ENCODE results near the gene BAK1. TPM values are rescaled to one million over a fixed set of nuclear protein-coding genes. Genes with fewer than 3 reads are reported as not detected.
A peak's percentile ranks its signal among the peaks of the same experiment; 100 is the strongest.

Gene BAK1
- total RNA-seq, 1 donor from 2014 or later = 11.5 TPM

DNA sequence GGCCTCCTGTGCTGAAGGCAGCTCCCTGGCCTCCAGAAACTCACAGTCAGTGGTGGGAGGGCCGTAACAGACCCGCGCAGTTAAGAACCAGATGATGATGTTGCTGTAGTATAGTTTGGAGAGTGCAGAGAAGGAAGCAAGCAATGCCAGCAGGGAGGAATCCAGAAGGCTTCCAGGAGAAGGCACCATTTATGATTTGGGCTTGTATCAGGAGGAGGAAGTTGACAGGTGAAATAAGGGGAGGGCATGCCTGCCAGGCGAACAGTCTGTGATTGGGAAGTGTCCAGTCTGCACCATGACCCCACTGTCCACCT is 13.3 kb upstream of the BAK1 start:
- Mint-ChIP-seq H3K27ac (ENCODE audit: unreplicated experiment) (no peak overlapping the region), H3K27me3 (ENCODE audit: unreplicated experiment) (peaks cover 5% of the 10 kb centered on the region), H3K36me3 (ENCODE audit: unreplicated experiment) (no peaks in the 10 kb centered on the region), H3K4me1 (ENCODE audit: low read depth, unreplicated experiment) (peaks cover 9% of the 10 kb centered on the region), H3K4me3 (ENCODE audit: unreplicated experiment) (peak overlapping the region; percentile 75), H3K9me3 (ENCODE audit: unreplicated experiment) (peaks cover 3% of the 10 kb centered on the region)
- TF ChIP-seq, protein P1, sequence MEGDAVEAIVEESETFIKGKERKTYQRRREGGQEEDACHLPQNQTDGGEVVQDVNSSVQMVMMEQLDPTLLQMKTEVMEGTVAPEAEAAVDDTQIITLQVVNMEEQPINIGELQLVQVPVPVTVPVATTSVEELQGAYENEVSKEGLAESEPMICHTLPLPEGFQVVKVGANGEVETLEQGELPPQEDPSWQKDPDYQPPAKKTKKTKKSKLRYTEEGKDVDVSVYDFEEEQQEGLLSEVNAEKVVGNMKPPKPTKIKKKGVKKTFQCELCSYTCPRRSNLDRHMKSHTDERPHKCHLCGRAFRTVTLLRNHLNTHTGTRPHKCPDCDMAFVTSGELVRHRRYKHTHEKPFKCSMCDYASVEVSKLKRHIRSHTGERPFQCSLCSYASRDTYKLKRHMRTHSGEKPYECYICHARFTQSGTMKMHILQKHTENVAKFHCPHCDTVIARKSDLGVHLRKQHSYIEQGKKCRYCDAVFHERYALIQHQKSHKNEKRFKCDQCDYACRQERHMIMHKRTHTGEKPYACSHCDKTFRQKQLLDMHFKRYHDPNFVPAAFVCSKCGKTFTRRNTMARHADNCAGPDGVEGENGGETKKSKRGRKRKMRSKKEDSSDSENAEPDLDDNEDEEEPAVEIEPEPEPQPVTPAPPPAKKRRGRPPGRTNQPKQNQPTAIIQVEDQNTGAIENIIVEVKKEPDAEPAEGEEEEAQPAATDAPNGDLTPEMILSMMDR (IDR thresholded peaks at IDR 0.05; ENCODE audit: partially characterized antibody, unreplicated experiment) = no peak
- no peak for DNase-seq

DNA sequence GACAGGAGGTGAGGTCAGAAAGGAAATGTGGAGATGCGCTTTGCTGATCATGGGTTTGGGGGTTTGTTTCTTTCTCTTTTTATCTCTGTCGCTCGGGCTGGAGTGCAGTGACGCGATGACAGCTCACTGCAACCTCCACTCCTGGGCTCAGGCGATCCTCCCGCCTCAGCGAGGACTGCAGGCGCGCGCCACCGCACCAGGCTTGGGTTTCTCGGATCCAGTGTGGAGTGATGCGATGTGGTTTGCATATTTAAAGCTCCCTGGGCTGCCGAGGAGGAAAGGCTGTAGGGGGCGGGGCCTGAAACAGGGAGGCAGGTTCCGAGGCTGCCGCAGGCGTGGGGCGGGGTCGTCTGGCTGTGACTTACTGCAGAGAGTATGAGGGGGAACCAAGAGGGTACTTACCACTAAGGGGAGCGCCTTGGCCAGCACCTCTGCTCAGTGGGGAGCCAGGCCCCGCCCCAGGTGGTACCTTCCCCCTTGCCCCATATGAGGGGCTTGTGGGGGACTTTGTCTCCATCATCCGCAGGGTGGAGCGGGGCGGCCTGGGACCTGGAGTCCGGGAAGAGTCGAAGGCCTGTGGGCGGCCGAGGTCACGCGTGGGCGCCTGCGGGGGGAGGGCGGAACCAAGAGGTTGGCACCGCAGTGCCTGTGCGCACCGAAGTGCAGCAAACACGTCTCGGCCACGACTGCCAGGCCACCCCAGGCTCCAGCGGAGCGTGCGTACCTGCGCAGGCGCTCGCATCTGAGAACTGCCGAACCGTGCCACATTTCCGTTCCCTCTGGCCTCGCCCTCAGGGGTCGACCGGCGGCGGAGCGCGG is 12.7 kb upstream of the BAK1 start:
- H3K4me3 Mint-ChIP-seq (ENCODE audit: unreplicated experiment) = peak overlapping the region; percentile 75

DNA sequence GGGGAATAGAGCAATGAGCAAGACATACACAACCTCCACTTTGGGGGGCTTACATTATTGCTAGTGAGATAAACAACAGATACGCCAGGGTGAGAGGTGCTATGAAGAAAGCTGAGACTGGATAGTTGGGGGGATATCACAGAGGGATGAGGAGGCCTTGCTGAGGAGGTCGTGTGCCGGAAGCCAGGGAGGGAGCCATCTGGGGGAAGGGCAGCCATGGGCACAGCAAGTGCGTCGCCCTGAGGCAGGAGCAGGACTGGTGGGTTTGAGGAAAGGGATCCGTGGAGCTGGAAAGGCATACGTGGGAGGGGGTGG is 12.2 kb upstream of the BAK1 start:
- TF ChIP-seq, protein P1 (IDR thresholded peaks at IDR 0.05; ENCODE audit: partially characterized antibody, unreplicated experiment) = no peak
- Mint-ChIP-seq H3K4me1 (ENCODE audit: low read depth, unreplicated experiment) (peaks cover 9% of the 10 kb centered on the region), H3K36me3 (ENCODE audit: unreplicated experiment) (no peaks in the 10 kb centered on the region), H3K27me3 (ENCODE audit: unreplicated experiment) (peaks cover 5% of the 10 kb centered on the region), H3K4me3 (ENCODE audit: unreplicated experiment) (no peak overlapping the region), H3K9me3 (ENCODE audit: unreplicated experiment) (peaks cover 3% of the 10 kb centered on the region), H3K27ac (ENCODE audit: unreplicated experiment) (no peak overlapping the region)
- DNase-seq = no peak

More for the DNA sequence above, 12.7 kb upstream of the BAK1 start:
- no peak overlapping the region for H3K27ac Mint-ChIP-seq (ENCODE audit: unreplicated experiment)
- H3K9me3 Mint-ChIP-seq (ENCODE audit: unreplicated experiment) = peaks cover 3% of the 10 kb centered on the region
- TF ChIP-seq, protein P1 (IDR thresholded peaks at IDR 0.05; ENCODE audit: partially characterized antibody, unreplicated experiment) = no peak
- peaks cover 9% of the 10 kb centered on the region for H3K4me1 Mint-ChIP-seq (ENCODE audit: low read depth, unreplicated experiment)
- no peaks in the 10 kb centered on the region for H3K36me3 Mint-ChIP-seq (ENCODE audit: unreplicated experiment)
- peak; percentile 70 for DNase-seq
- H3K27me3 Mint-ChIP-seq (ENCODE audit: unreplicated experiment) = peaks cover 5% of the 10 kb centered on the region

DNA sequence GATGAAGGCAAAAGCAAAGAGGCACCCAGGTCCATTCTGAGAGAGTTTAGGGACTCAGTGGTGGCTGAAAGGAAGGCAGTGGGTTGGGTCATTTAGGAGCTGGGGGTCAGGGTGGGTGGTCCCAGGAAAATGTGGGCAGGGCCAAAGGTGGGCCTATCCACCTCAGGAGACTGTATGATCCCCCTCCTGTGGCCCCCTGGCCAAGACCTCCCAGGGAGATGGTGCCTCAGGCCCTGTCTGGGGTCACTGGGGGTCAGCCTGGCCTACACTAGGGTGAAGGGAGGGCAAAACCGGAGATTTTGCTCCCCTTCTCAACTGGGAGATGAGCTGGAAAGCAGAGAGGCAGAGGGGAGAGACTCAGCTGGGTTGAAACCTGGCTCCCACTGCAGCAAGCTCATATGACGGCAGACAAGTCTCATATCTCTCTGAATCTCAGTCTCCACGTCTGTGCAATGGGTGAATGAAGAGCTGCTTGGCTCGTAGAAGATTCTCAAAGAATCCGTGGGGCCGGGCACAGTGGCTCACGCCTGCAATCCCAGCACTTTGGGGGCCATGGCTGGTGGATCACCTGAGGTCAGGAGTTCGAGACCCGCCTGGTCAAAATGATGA is 11.5 kb upstream of the BAK1 start:
- TF ChIP-seq, protein P1 (IDR thresholded peaks at IDR 0.05; ENCODE audit: partially characterized antibody, unreplicated experiment) = no peak
- Mint-ChIP-seq H3K27ac (ENCODE audit: unreplicated experiment) (no peak overlapping the region), H3K4me1 (ENCODE audit: low read depth, unreplicated experiment) (peaks cover 9% of the 10 kb centered on the region), H3K4me3 (ENCODE audit: unreplicated experiment) (no peak overlapping the region), H3K27me3 (ENCODE audit: unreplicated experiment) (peaks cover 5% of the 10 kb centered on the region), H3K9me3 (ENCODE audit: unreplicated experiment) (peaks cover 3% of the 10 kb centered on the region), H3K36me3 (ENCODE audit: unreplicated experiment) (no peaks in the 10 kb centered on the region)
- DNase-seq = no peak

DNA sequence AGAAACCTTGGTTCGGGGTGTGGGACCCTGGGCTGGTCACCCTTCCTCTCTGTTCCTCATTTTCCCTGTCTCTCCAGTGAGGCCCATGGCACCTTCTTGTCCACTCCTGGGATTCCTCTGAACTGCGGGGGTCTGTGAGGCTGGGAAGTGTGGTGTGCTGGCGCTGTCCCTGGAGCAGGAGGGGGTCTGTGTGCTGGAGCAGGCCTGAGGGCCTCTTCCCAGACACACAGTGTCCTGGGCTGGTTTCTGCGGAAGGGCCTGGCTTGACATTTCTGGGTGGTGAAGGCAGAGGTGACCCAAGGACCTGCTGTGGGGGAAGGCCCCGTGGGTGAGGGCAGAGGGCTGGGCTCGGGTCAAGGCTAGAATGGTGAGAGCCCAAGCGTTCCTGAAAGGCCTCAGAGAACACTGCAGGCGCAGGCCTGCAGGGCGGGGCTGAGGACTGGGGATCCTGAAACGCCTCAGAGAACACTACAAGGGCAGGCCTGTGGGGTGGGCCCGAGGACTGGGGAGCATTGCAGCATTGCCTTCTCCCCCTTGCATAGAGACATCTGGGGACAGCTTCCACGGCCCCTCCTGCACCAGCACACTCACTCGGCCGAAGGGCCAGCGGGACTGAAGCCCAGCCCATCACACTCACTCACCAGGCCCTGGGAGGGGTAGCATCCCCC is 10.6 kb upstream of the BAK1 start:
- Mint-ChIP-seq H3K27me3 (ENCODE audit: unreplicated experiment) (peaks cover 5% of the 10 kb centered on the region), H3K27ac (ENCODE audit: unreplicated experiment) (peak overlapping the region; percentile 66), H3K4me1 (ENCODE audit: low read depth, unreplicated experiment) (peaks cover 9% of the 10 kb centered on the region), H3K4me3 (ENCODE audit: unreplicated experiment) (no peak overlapping the region), H3K9me3 (ENCODE audit: unreplicated experiment) (peaks cover 3% of the 10 kb centered on the region), H3K36me3 (ENCODE audit: unreplicated experiment) (no peaks in the 10 kb centered on the region)
- no peak for DNase-seq
- TF ChIP-seq, protein P1 (IDR thresholded peaks at IDR 0.05; ENCODE audit: partially characterized antibody, unreplicated experiment) = peak; percentile 11

Measured in glutamatergic neuron (in vitro differentiated cells).